SK-N-SH (cell line): ENCODE results near the gene MEIOC.

Source experiments
- CTCF ChIP-seq: fragments of 200-600 bp; sonication (generic); IDR thresholded peaks from 2 replicates; pipeline ENCODE4 v1.6.1; 2017; ENCODE audit warnings: antibody characterized with exemption, mild to moderate bottlenecking, moderate library complexity
- GATA2 ChIP-seq: sonication (generic); formaldehyde crosslinking; IDR thresholded peaks from 2 replicates; pipeline ENCODE4 v1.5.0; 2020; ENCODE audit warnings: mild to moderate bottlenecking, missing genetic modification reagents
- JUND ChIP-seq: IDR thresholded peaks from 2 replicates; pipeline ENCODE4 v1.4.0; 2012
- MXI1 ChIP-seq: IDR thresholded peaks from 2 replicates; pipeline ENCODE4 v1.6.1; 2012; ENCODE audit warnings: mild to moderate bottlenecking, low read depth, low read length, improper control_type of control experiment
- TAF1 ChIP-seq: IDR thresholded peaks from 2 replicates; pipeline ENCODE4 v1.6.1; 2012; ENCODE audit warnings: low read depth, mild to moderate bottlenecking, low read length, moderate library complexity, borderline replicate concordance
- TEAD4 ChIP-seq: IDR thresholded peaks from 2 replicates; pipeline ENCODE4 v1.4.0; 2012; ENCODE audit warnings: mild to moderate bottlenecking, borderline replicate concordance; ENCODE audit not compliant: insufficient read depth

GRCh38 chr17:44623070-44623725 is 33.1 kb upstream of the MEIOC start:
- no peak for TF ChIP-seq CTCF
- TF ChIP-seq MXI1 = no peak
- TF ChIP-seq TEAD4 = no peak
- TF ChIP-seq TAF1 = no peak
- no peak for TF ChIP-seq GATA2 (CRISPR knock-in tag)
- TF ChIP-seq JUND = no peak
